Kidney epithelial cell (primary cell): ENCODE measurements around the gene SRSF8. TPM values are rescaled to one million over a fixed set of nuclear protein-coding genes. Genes with fewer than 3 reads are reported as not detected.

Source experiments
- DNase-seq: peaks from one replicate; pipeline ENCODE4 v3.0.0-alpha.2; 2010; ENCODE audit warnings: low read depth
- H3K27me3 ChIP-seq: 2 replicates; pipeline ENCODE4 v1.6.0; 2011; ENCODE audit warnings: low read length; ENCODE audit not compliant: control insufficient read depth, insufficient read depth
- H3K36me3 ChIP-seq: 2 replicates; pipeline ENCODE4 v1.5.1; 2011; ENCODE audit warnings: low read length; ENCODE audit not compliant: control insufficient read depth, insufficient read depth
- H3K4me3 ChIP-seq: 2 replicates; pipeline ENCODE4 v1.5.1; 2011; ENCODE audit warnings: low read depth, mild to moderate bottlenecking, control low read depth, low read length
- CTCF ChIP-seq: IDR thresholded peaks from 2 replicates; pipeline ENCODE4 v1.5.1; 2011; ENCODE audit warnings: mild to moderate bottlenecking, moderate library complexity, low read length, control low read depth, inconsistent platforms; ENCODE audit not compliant: insufficient read depth, poor library complexity, severe bottlenecking
- total RNA-seq: library from RNA; depleted of rRNA; stranded (reverse); fragments of >200 nt; gene quantifications from 2 replicates; pipeline ENCODE4 v1.2.3, GENCODE V29; 2015

SRSF8 gene
- total RNA-seq, 1 donor from 2014 or later: 34.2 TPM

GRCh38 chr11:95095858-95096587 lies 29.3 kb downstream of the SRSF8 start:
- no peak for DNase-seq

GRCh38 chr11:95097209-95097608 lies 30.5 kb downstream of the SRSF8 start:
- no peak overlapping the region for H3K4me3 ChIP-seq
- no peak for DNase-seq
- no peaks in the 10 kb centered on the region for H3K27me3 ChIP-seq
- no peaks in the 10 kb centered on the region for H3K36me3 ChIP-seq
- no peak for TF ChIP-seq CTCF

More at GRCh38 chr11:95095858-95096587, 29.3 kb downstream of the SRSF8 start:
- Histone ChIP-seq H3K36me3 (no peaks in the 10 kb centered on the region), H3K27me3 (no peaks in the 10 kb centered on the region), H3K4me3 (no peak overlapping the region)
- no peak for TF ChIP-seq CTCF

GRCh38 chr11:95098826-95099225 lies 32.1 kb downstream of the SRSF8 start:
- DNase-seq: no peak
- no peak for TF ChIP-seq CTCF
- H3K36me3 ChIP-seq: no peaks in the 10 kb centered on the region

GRCh38 chr11:95100191-95100648 lies 33.5 kb downstream of the SRSF8 start:
- no peak for TF ChIP-seq CTCF
- Histone ChIP-seq H3K27me3 (no peaks in the 10 kb centered on the region), H3K36me3 (no peaks in the 10 kb centered on the region), H3K4me3 (no peak overlapping the region)
- DNase-seq: no peak

More at GRCh38 chr11:95098826-95099225, 32.1 kb downstream of the SRSF8 start:
- no peaks in the 10 kb centered on the region for H3K27me3 ChIP-seq
- no peak overlapping the region for H3K4me3 ChIP-seq

- TF ChIP-seq CTCF: no peak
- Histone ChIP-seq H3K4me3 (no peak overlapping the region), H3K27me3 (no peaks in the 10 kb centered on the region), H3K36me3 (no peaks in the 10 kb centered on the region)
- no peak for DNase-seq
These were observed 34.3 kb downstream of the SRSF8 start for GRCh38 chr11:95100856-95101507.
